Measurements from ENCODE around the gene SDHAF3.
"Not testable (repeated sequence)": the region's sequence is repeated elsewhere in the genome, so short reads cannot be mapped to it uniquely, and the experiment has no call there.

Gene SDHAF3

DNA sequence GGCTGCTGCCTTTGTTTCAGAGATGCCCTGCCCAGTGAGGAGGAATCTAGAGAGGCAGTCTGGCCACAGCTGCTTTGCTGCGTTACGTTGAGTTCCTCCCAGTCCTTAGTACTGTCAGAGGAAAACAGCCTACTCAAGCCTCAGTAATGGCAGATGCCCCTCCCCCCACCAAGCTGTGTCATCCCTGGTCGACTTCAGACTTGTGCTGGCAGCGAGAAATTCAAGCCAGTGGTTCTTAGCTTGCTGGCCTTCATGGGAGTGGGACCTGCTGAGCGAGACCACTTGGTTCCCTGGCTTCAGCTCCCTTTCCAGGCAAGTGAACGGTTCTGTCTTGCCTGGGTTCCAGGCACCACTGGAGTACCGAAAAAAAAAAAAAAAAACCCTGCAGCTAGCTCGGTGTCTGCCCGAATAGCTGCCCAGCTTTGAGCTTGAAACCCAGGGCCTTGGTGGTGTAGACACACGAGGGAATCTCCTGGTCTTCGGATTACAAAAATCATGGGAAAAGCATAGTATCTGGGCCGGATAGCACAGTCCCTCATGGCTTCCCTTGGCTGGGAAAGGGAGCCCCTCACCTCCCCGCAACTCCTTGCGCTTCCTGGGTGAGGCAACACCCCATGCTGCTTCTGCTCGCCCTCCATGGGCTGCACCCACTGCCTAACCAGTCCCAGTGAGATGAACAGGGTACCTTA is 9.1 kb downstream of the SDHAF3 start:
- no peak for DNase-seq

DNA sequence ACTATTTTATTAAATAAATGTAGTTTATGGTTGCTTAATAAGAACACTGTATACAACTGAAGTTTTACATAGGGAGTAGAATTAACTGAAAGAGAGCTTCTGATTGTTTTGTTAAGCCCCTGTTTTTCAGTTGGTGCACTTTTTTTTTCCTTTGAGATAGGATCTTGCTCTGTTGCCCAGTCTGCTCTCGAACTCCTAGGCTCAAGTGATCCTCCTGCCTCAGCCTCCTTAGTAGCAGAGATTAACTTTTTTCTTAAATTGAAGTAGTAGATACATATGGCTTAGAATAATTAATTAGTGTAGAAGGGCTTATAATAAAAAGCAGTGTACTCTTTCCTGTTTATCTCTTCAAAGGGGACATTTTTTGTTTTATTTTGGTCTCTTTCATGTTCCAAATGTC is 11.2 kb downstream of the SDHAF3 start:
- DNase-seq, result no peak

GRCh38 chr7:97130417-97131139 is 13.1 kb downstream of the SDHAF3 start:
- DNase-seq, result no peak

- no peak for DNase-seq
Observed at GRCh38 chr7:97133159-97133558, 15.7 kb downstream of the SDHAF3 start.

- DNase-seq, result no peak
Observed at GRCh38 chr7:97138830-97139229, 21.3 kb downstream of the SDHAF3 start.

DNA sequence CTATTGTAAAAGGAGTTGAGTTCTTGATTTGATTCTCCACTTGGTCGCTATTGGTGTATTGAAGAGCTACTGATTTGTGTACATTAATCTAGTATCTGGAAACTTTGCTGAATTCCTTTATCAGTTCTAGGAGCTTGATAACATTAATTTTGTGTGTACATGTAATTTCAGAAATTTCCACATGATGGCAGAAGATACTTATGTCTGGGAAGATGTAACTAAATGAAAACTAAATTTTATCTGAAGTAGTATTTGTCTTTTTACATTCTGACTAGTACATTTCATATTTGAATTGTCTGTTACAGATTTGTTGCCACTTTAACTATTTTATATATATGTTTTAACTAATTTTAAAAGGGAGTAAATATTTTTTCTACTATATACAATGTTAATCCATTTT is 27.6 kb downstream of the SDHAF3 start:
- peak; percentile 19 for DNase-seq

- no peak for DNase-seq
Observed at GRCh38 chr7:97149843-97150242, 32.3 kb downstream of the SDHAF3 start.

DNA sequence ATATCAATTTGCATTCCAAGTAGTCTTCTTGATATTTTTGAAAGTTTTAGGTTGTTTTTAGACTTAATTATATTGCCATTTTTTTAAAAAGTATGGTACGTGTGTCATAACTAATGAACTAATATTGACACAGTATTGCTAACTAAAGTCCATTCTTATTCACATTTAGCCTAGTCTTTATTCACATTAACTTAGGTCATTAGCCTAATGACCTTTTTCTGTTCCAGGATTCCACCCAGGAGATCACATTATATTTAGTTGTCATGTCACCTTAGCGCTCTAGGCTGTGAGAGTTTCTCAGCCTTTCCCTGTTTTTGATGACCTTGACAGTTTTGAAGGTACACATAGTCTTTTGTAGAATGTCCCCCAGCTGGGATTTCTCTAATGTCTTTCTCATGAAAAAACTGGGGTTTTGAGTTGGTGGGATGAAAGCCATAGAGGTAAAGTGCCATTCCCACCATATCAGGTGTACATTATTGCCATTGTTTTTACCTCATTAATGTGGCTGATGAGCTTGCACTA is 38.5 kb downstream of the SDHAF3 start:
- no peak for DNase-seq

DNA sequence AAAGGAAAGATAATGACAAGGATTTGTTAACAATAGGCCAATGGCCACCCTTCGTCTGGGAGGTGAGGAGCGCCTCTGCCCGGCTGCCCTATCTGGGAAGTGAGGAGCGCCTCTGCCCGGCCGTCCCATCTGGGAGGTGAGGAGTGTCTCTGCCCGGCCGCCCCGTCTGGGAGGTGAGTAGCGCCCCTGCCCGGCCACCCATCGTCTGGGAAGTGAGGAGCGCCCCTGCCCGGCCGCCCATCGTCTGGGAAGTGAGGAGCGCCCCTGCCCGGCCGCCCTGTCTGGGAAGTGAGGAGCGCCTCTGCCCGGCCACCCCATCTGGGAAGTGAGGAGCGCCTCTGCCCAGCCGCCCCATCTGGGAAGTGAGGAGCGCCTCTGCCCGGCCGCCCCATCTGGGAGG is 42.5 kb downstream of the SDHAF3 start:
- not testable (repeated sequence) for DNase-seq

- not testable (repeated sequence) for DNase-seq
Observed at GRCh38 chr7:97161609-97162008, 44.1 kb downstream of the SDHAF3 start.

- no peak for DNase-seq
Observed at GRCh38 chr7:97166308-97166707, 48.8 kb downstream of the SDHAF3 start.

GRCh38 chr7:97167176-97167575 is 49.7 kb downstream of the SDHAF3 start:
- no peak for DNase-seq

GRCh38 chr7:97167749-97168148 is 50.3 kb downstream of the SDHAF3 start:
- DNase-seq, result no peak

DNA sequence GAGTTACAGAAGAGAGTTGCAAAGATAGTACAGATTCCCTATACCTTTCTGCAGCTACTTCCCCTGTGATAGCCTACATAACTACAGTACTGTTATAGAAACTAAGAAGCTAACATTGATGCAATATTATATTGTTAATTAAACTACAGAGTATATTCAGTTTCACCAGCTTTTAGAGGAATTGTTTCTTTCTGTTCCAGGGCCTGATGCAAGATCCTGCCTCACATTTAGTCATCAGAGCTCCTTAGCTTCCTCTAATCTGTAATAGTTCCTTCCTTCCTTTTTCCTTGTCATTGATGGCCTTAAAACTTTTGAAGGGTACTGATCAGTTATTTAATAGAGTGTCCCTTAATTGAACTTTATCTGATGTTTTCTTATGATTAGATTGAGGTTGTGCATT is 56.8 kb downstream of the SDHAF3 start:
- DNase-seq, result no peak

DNA sequence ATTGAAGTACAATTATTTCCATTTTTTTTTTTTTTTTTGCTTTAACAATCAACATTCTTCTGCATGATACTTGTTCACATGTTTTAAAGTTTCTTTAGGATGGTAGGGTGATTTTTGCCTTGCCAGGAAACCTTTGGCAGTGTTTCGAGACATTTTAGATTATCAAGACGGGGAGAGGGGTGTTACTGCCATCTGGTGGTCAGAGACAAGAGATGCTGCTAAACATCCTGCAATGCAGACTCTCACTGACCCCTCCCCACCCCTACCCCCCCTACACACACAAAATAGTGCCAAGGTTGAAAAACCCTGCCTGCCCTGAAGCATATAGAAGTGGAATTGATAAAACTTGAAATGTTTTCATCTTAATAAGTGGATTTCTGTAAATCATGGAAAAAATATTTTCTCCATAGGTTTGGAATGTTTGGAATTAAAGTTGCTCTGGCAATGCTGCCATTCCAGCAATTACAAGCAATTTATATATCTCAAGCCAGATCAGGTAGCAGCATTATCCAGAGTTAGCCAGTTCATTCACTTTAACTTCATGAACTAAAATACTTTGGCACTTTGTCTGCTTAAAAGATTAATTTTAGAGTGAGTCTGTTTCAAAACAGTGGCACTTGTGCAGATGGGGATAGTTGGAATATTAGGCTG is 62.1 kb downstream of the SDHAF3 start:
- DNase-seq, result peak; percentile 56

DNA sequence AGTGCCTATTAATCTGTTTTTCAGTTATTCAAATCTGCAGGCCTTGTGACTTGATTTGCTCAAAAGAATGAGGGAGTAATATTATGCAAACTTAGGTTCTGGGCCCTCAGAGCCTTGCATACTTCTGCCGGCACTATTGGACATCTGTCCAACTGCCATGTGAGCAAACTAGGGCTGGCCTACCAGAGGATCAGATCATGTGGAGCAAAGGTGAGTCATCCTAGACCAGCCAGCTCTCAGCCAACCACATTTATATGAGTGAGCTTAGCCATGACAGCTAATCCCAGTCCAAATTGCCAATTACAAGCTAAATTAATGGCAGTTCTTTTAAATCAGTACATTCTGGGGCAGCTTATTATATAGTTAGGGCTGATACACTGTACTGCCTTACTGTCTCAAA is 69.6 kb downstream of the SDHAF3 start:
- DNase-seq, result no peak

DNA sequence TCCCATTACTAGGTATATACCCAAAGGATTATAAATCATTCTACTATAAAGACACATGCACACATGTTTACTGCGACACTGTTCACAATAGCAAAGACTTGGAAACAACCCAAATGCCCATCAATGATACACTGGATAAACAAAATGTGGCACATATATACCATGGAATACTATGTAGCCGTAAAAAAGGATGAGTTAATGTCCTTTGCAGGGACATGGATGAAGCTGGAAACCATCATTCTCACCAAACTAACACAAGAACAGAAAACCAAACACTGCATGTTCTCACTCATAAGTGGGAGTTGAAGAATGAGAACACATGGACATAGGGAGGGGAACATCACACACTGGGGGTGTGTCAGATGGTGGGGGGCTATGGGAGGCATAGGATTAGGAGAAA is 78.7 kb downstream of the SDHAF3 start:
- not testable (repeated sequence) for DNase-seq

DNA sequence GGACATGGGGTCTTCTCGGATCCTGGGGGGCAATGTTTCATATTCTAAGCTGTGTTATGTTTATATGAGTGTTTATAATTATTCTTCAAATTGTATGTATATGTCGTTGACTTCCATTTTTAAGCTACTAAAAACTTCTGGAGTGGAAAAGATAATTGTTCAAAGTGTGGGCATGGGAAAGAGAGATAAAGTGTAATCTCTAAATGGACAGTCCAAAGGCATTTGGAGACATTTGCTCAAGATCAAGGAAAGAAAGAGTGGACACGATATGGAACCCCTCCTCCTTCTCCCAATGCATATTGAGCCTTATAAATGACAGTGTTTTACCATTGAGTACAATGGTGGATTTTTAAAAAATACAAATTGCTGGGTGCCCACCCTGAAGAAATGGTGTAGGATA is 81.1 kb downstream of the SDHAF3 start:
- DNase-seq, result no peak

GRCh38 chr7:97200018-97200417 is 82.5 kb downstream of the SDHAF3 start:
- no peak for DNase-seq

DNA sequence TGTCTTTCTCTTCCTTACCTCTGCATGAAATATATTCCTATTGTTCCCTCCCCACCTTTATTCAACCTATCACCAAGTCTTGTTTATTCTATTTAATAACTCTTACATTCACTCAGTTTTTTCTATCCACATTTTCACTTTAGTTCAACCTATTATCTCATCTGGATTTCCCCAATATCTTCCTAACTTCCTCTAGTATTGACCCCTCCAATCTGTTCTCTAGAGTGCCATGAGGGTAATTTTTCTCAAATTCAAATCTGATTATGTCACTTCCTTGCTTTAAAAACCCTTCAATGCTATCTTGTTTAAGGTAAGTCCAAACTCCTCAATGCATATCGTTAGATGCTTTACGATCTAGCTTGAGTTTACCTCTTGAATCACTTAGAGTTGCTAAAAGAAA is 86.5 kb downstream of the SDHAF3 start:
- no peak for DNase-seq

DNA sequence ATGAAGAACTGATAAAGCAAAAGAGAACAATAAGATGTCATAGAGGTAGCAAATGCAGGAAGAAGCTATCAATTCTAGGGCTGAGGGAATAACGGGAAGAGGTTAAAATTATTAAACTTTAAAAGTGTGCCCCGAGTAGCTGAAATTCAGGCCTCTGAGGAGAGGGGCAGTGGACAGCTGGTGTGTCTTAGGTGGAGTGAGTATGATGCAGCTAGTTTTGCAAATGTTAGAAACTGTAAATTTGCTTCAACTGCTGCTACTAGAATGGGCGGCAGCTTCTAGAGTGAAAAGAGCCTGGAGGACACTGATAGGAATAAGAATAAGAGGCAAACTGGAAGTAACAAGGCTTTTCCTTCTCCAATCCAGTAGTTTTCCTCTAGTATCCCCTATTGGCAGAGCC is 87.3 kb downstream of the SDHAF3 start:
- DNase-seq, result no peak

GRCh38 chr7:97215556-97215955 is 98.1 kb downstream of the SDHAF3 start:
- no peak for DNase-seq

- DNase-seq, result no peak
Observed at GRCh38 chr7:97218767-97219166, 101.3 kb downstream of the SDHAF3 start.

GRCh38 chr7:97219237-97219636 is 101.7 kb downstream of the SDHAF3 start:
- DNase-seq, result no peak
